Activated CD4-positive, alpha-beta T cell treated with anti-CD3 and anti-CD28 coated beads, Interleukin-2, Interleukin-6, amounts not matched to agents 100 ng/mL and 50 ng/mL, durations not matched to agents 16 hours and 8 hours (primary cell): Measurements from ENCODE around the gene SCIN.
"Not testable (repeated sequence)": the region's sequence is repeated elsewhere in the genome, so short reads cannot be mapped to it uniquely, and the experiment has no call there.

ENCODE experiments used
- DNase-seq: peaks from one replicate; pipeline ENCODE4 v3.0.0-alpha.2; 2020

The SCIN gene

GRCh38 chr7:12619461-12620069, 49.0 kb downstream of the SCIN start:
- no peak for DNase-seq

- DNase-seq = no peak
These were observed 49.9 kb downstream of the SCIN start for GRCh38 chr7:12620371-12620770.

- no peak for DNase-seq
These were observed 52.7 kb downstream of the SCIN start for GRCh38 chr7:12623223-12623622.

- DNase-seq = no peak
These were observed 53.5 kb downstream of the SCIN start for GRCh38 chr7:12623885-12624498.

- DNase-seq = no peak
These were observed 55.3 kb downstream of the SCIN start for GRCh38 chr7:12625836-12626235.

GRCh38 chr7:12629816-12630512, 59.4 kb downstream of the SCIN start:
- DNase-seq = no peak

- DNase-seq = no peak
These were observed 59.9 kb downstream of the SCIN start for GRCh38 chr7:12630513-12630819.

GRCh38 chr7:12633582-12633981, 63.1 kb downstream of the SCIN start:
- DNase-seq = no peak

- peak; percentile 33 for DNase-seq
These were observed 65.3 kb downstream of the SCIN start for GRCh38 chr7:12635830-12636229.

GRCh38 chr7:12637328-12637727, 66.8 kb downstream of the SCIN start:
- DNase-seq = no peak

GRCh38 chr7:12637819-12638592, 67.5 kb downstream of the SCIN start:
- DNase-seq = no peak

GRCh38 chr7:12638851-12639456, 68.4 kb downstream of the SCIN start:
- peak; percentile 37 for DNase-seq

GRCh38 chr7:12640299-12641096, 70.0 kb downstream of the SCIN start:
- no peak for DNase-seq

GRCh38 chr7:12641196-12641595, 70.7 kb downstream of the SCIN start:
- no peak for DNase-seq

GRCh38 chr7:12642508-12642907, 72.0 kb downstream of the SCIN start:
- DNase-seq = no peak

- no peak for DNase-seq
These were observed 72.6 kb downstream of the SCIN start for GRCh38 chr7:12643001-12643643.

GRCh38 chr7:12643644-12644043, 73.1 kb downstream of the SCIN start:
- DNase-seq = no peak

GRCh38 chr7:12645212-12645611, 74.7 kb downstream of the SCIN start:
- DNase-seq = not testable (repeated sequence)

GRCh38 chr7:12646139-12646538, 75.6 kb downstream of the SCIN start:
- no peak for DNase-seq

GRCh38 chr7:12647364-12648219, 77.1 kb downstream of the SCIN start:
- DNase-seq = no peak

- no peak for DNase-seq
These were observed 78.3 kb downstream of the SCIN start for GRCh38 chr7:12648704-12649261.
